H9 (cell line): ENCODE measurements around the gene FAM180A. TPM values are rescaled to one million over a fixed set of nuclear protein-coding genes. Genes with fewer than 3 reads are reported as not detected.

Experiments used
- DNase-seq: peaks from one replicate; pipeline ENCODE4 v3.0.0-alpha.2; 2017
- H2AFZ ChIP-seq: one replicate; pipeline ENCODE4 v1.6.1; 2013; ENCODE audit warnings: mild to moderate bottlenecking, low read length, control low read depth, moderate library complexity
- H2AK5ac ChIP-seq: 2 replicates; pipeline ENCODE4 v1.6.1; 2013; ENCODE audit warnings: low read length, control low read depth, mixed read lengths; ENCODE audit not compliant: insufficient read length
- H2BK120ac ChIP-seq: one replicate; pipeline ENCODE4 v1.6.1; 2013; ENCODE audit warnings: low read depth, mild to moderate bottlenecking, low read length, control low read depth, inconsistent platforms; ENCODE audit not compliant: poor library complexity, severe bottlenecking
- H2BK12ac ChIP-seq: 2 replicates; pipeline ENCODE4 v1.6.1; 2013; ENCODE audit warnings: low read length, control low read depth, mixed read lengths, low read depth; ENCODE audit not compliant: insufficient read length
- H2BK15ac ChIP-seq: 2 replicates; pipeline ENCODE4 v1.6.1; 2013; ENCODE audit warnings: low read depth, low read length, control low read depth
- H2BK20ac ChIP-seq: one replicate; pipeline ENCODE4 v1.6.1; 2013; ENCODE audit warnings: low read depth, mild to moderate bottlenecking, low read length, control low read depth, inconsistent platforms; ENCODE audit not compliant: poor library complexity, severe bottlenecking
- H2BK5ac ChIP-seq: 2 replicates; pipeline ENCODE4 v1.6.1; 2013; ENCODE audit warnings: low read length, control low read depth, mixed read lengths; ENCODE audit not compliant: insufficient read length
- H3K14ac ChIP-seq: 2 replicates; pipeline ENCODE4 v1.6.1; 2013; ENCODE audit warnings: low read length, control low read depth; ENCODE audit not compliant: insufficient read depth
- H3K18ac ChIP-seq: 2 replicates; pipeline ENCODE4 v1.6.1; 2013; ENCODE audit warnings: low read depth, mild to moderate bottlenecking, mixed read lengths, low read length, control low read depth; ENCODE audit not compliant: insufficient read length
- H3K23ac ChIP-seq: 2 replicates; pipeline ENCODE4 v1.6.1; 2013; ENCODE audit warnings: low read length, control low read depth, mixed read lengths, low read depth; ENCODE audit not compliant: insufficient read length
- H3K23me2 ChIP-seq: 2 replicates; pipeline ENCODE4 v1.6.1; 2013; ENCODE audit warnings: low read depth, mild to moderate bottlenecking, mixed read lengths, low read length, control low read depth; ENCODE audit not compliant: insufficient read length, poor library complexity, severe bottlenecking
- H3K27ac ChIP-seq: 2 replicates; pipeline ENCODE4 v1.5.1; 2013; ENCODE audit warnings: low read length, control low read depth, mixed read lengths, low read depth; ENCODE audit not compliant: insufficient read length
- H3K27me3 ChIP-seq: 2 replicates; pipeline ENCODE4 v1.6.1; 2013; ENCODE audit warnings: low read length, control low read depth, inconsistent platforms; ENCODE audit not compliant: insufficient read depth
- H3K4ac ChIP-seq: 2 replicates; pipeline ENCODE4 v1.6.1; 2013; ENCODE audit warnings: low read depth, mild to moderate bottlenecking, control low read depth, inconsistent platforms, low read length, moderate library complexity
- H3K4me1 ChIP-seq: 2 replicates; pipeline ENCODE4 v1.6.1; 2013; ENCODE audit warnings: low read length, control low read depth, inconsistent platforms; ENCODE audit not compliant: insufficient read depth
- H3K4me2 ChIP-seq: 2 replicates; pipeline ENCODE4 v1.6.1; 2013; ENCODE audit warnings: low read length, control low read depth, mixed read lengths; ENCODE audit not compliant: insufficient read length, insufficient read depth
- H3K56ac ChIP-seq: 2 replicates; pipeline ENCODE4 v1.6.1; 2013; ENCODE audit warnings: low read depth, mild to moderate bottlenecking, mixed read lengths, low read length, control low read depth; ENCODE audit not compliant: insufficient read length
- H3K79me1 ChIP-seq: 2 replicates; pipeline ENCODE4 v1.6.1; 2013; ENCODE audit warnings: low read depth, mild to moderate bottlenecking, moderate library complexity, low read length, control low read depth, inconsistent platforms; ENCODE audit not compliant: insufficient read depth, poor library complexity, severe bottlenecking
- H3K79me2 ChIP-seq: 2 replicates; pipeline ENCODE4 v1.6.1; 2013; ENCODE audit warnings: low read length, control low read depth, inconsistent platforms; ENCODE audit not compliant: insufficient read depth
- H3K9ac ChIP-seq: 2 replicates; pipeline ENCODE4 v1.6.1; 2013; ENCODE audit warnings: low read length, control low read depth, mixed read lengths; ENCODE audit not compliant: insufficient read length; ENCODE audit errors: extremely low read depth
- H3K9me3 ChIP-seq: one replicate; pipeline ENCODE4 v1.6.1; 2013; ENCODE audit warnings: low read depth, low read length, inconsistent platforms; ENCODE audit not compliant: control insufficient read depth
- H3T11ph ChIP-seq: one replicate; pipeline ENCODE4 v1.6.1; 2013; ENCODE audit warnings: mild to moderate bottlenecking, low read length, control low read depth, inconsistent platforms
- H4K20me1 ChIP-seq: one replicate; pipeline ENCODE4 v1.6.1; 2013; ENCODE audit not compliant: control insufficient read depth, insufficient read length, insufficient read depth
- H4K5ac ChIP-seq: 2 replicates; pipeline ENCODE4 v1.6.1; 2013; ENCODE audit warnings: low read depth, mild to moderate bottlenecking, mixed read lengths, low read length, control low read depth; ENCODE audit not compliant: insufficient read length
- H4K8ac ChIP-seq: replicated peaks from 2 replicates; pipeline ENCODE4 v1.6.1; 2013; ENCODE audit warnings: low read length, control low read depth, mixed read lengths, low read depth; ENCODE audit not compliant: insufficient read length
- H4K91ac ChIP-seq: 2 replicates; pipeline ENCODE4 v1.6.1; 2013; ENCODE audit warnings: low read depth, mild to moderate bottlenecking, moderate library complexity, mixed read lengths, low read length, control low read depth; ENCODE audit not compliant: insufficient read length
- H3K27ac Mint-ChIP-seq, 3 experiments: 2 replicates in 2 of 3; 3 replicates in 1 of 3; pipeline ENCODE4 v1.8.0; 2020 to 2021; ENCODE audit warnings: mixed read lengths in 3 of 3, mild to moderate bottlenecking in 1 of 3, moderate library complexity in 1 of 3
- H3K27me3 Mint-ChIP-seq: 2 replicates; pipeline ENCODE4 v1.8.0; 2021; ENCODE audit warnings: low read depth, mild to moderate bottlenecking, moderate library complexity, mixed read lengths
- H3K36me3 Mint-ChIP-seq, 3 experiments: 2 replicates in 2 of 3; 3 replicates in 1 of 3; pipeline ENCODE4 v1.8.0; 2020 to 2021; ENCODE audit warnings: low read depth in 3 of 3, mixed read lengths in 3 of 3; ENCODE audit not compliant: insufficient read depth in 1 of 3
- H3K4me1 Mint-ChIP-seq, 2 experiments: 2 replicates each; pipeline ENCODE4 v1.8.0; 2020; ENCODE audit warnings: mixed read lengths in 2 of 2
- H3K4me3 Mint-ChIP-seq, 2 experiments: 2 replicates in 1 of 2; 3 replicates in 1 of 2; pipeline ENCODE4 v1.8.0; 2020 to 2021; ENCODE audit warnings: mild to moderate bottlenecking in 2 of 2, mixed read lengths in 2 of 2, moderate library complexity in 1 of 2
- H3K9me3 Mint-ChIP-seq, 2 experiments: 2 replicates in 1 of 2; 3 replicates in 1 of 2; pipeline ENCODE4 v1.8.0; 2020; ENCODE audit warnings: mild to moderate bottlenecking in 2 of 2, mixed read lengths in 2 of 2, moderate library complexity in 1 of 2
- CTCF ChIP-seq: fragments of 200-600 bp; sonication (generic); conservative IDR thresholded peaks from 3 replicates; pipeline ENCODE4 v1.8.0; 2021; ENCODE audit warnings: antibody characterized with exemption, mild to moderate bottlenecking
- WGBS: extraction: QIAGEN DNeasy Blood & Tissue Kit; methylation state at CpG from one replicate; pipeline ENCODE4 v1.1.7; 2013; ENCODE audit warnings: missing lambda C conversion rate, low lambda C conversion rate, mixed read lengths; ENCODE audit not compliant: insufficient read length; ENCODE audit errors: extremely low coverage; 5-methylcytosine and 5-hydroxymethylcytosine counted together
- total RNA-seq: library from RNA; stranded (reverse); gene quantifications from 2 replicates; pipeline ENCODE4 v1.2.1, GENCODE V29; 2021

The FAM180A gene
- total RNA-seq, 1 experiment from 2014 or later: not detected

GRCh38 chr7:135709508-135709907 is 39.1 kb downstream of the FAM180A start:
- H4K91ac ChIP-seq: no peak overlapping the region
- H4K5ac ChIP-seq: no peak overlapping the region
- no peak overlapping the region for H3K56ac ChIP-seq
- no peak overlapping the region for H3K23ac ChIP-seq
- no peaks in the 10 kb centered on the region for H3K23me2 ChIP-seq
- no peak overlapping the region for H2BK12ac ChIP-seq
- Mint-ChIP-seq H3K9me3 (no peaks in the 10 kb centered on the region), H3K27me3 (no peaks in the 10 kb centered on the region; the same call in 1 of the 2 replicates), H3K36me3 (no peaks in the 10 kb centered on the region), H3K4me1 (peaks cover 8 to 13% of the 10 kb centered on the region in 2 experiments; a peak in 3 of 4 replicates), H3K27ac (no peak overlapping the region), H3K4me3 (no peak overlapping the region)
- H2AK5ac ChIP-seq: no peak overlapping the region
- H4K8ac ChIP-seq: no peak overlapping the region
- no peak overlapping the region for H3K14ac ChIP-seq
- TF ChIP-seq CTCF: no peak
- no peak overlapping the region for H2BK5ac ChIP-seq
- no peaks in the 10 kb centered on the region for H3K79me2 ChIP-seq
- no peak overlapping the region for H3K18ac ChIP-seq
- H2BK120ac ChIP-seq: no peak overlapping the region
- H3K4me1 ChIP-seq: no peaks in the 10 kb centered on the region; the same call in 1 of the 2 replicates
- WGBS: no CpG with 5 or more reads among the region's 3 CpGs
- no peak overlapping the region for H2BK20ac ChIP-seq
- no peak overlapping the region for H2AFZ ChIP-seq
- H3K27me3 ChIP-seq: no peaks in the 10 kb centered on the region
- H3K79me1 ChIP-seq: no peaks in the 10 kb centered on the region
- H4K20me1 ChIP-seq: no peaks in the 10 kb centered on the region
- no peak overlapping the region for H3K4me2 ChIP-seq
- no peaks in the 10 kb centered on the region for H3K9me3 ChIP-seq
- no peak overlapping the region for H3T11ph ChIP-seq
- H3K4ac ChIP-seq: no peak overlapping the region
- H3K27ac ChIP-seq: no peak overlapping the region
- H3K9ac ChIP-seq: no peak overlapping the region
- no peak overlapping the region for H2BK15ac ChIP-seq
- no peak for DNase-seq
